NCI-H1417 (cell line): ENCODE data around the gene GFRA1.

Source experiments
- DNase-seq, 3 experiments: peaks; one replicate each; lab custom pipeline; 2025; lab: John Stamatoyannopoulos, UW

The GFRA1 gene

GRCh38 chr10:116162851-116163250, 110.2 kb downstream of the GFRA1 start:
- DNase-seq = no peak

GRCh38 chr10:116160271-116160670, 112.7 kb downstream of the GFRA1 start:
- DNase-seq = no peak

- DNase-seq = no peak
Measured at GRCh38 chr10:116159197-116159596, 113.8 kb downstream of the GFRA1 start.

GRCh38 chr10:116158036-116158435, 115.0 kb downstream of the GFRA1 start:
- DNase-seq = no peak

- no peak for DNase-seq
Measured at GRCh38 chr10:116157485-116157884, 115.5 kb downstream of the GFRA1 start.

GRCh38 chr10:116156819-116157218, 116.2 kb downstream of the GFRA1 start:
- DNase-seq = no peak

- DNase-seq = no peak
Measured at GRCh38 chr10:116155191-116155590, 117.8 kb downstream of the GFRA1 start.

- DNase-seq = no peak
Measured at GRCh38 chr10:116154651-116155050, 118.4 kb downstream of the GFRA1 start.

- no peak for DNase-seq
Measured at GRCh38 chr10:116151076-116151475, 121.9 kb downstream of the GFRA1 start.

GRCh38 chr10:116150606-116151005, 122.4 kb downstream of the GFRA1 start:
- DNase-seq = no peak

- no peak for DNase-seq
Measured at GRCh38 chr10:116147147-116147905, 125.7 kb downstream of the GFRA1 start.

GRCh38 chr10:116146372-116147140, 126.5 kb downstream of the GFRA1 start:
- DNase-seq = peak in 1 of 3 experiments; percentile 34

- no peak for DNase-seq
Measured at GRCh38 chr10:116143673-116144222, 129.3 kb downstream of the GFRA1 start.

- peak in 1 of 3 experiments; percentile 28 for DNase-seq
Measured at GRCh38 chr10:116141855-116142254, 131.2 kb downstream of the GFRA1 start.

GRCh38 chr10:116141246-116141645, 131.8 kb downstream of the GFRA1 start:
- DNase-seq = no peak

GRCh38 chr10:116139886-116140285, 133.1 kb downstream of the GFRA1 start:
- DNase-seq = no peak

- peak; percentile 65 to 84 (median 80) for DNase-seq
Measured at GRCh38 chr10:116138897-116139296, 134.1 kb downstream of the GFRA1 start.

- no peak for DNase-seq
Measured at GRCh38 chr10:116136261-116136660, 136.7 kb downstream of the GFRA1 start.

- DNase-seq = no peak
Measured at GRCh38 chr10:116134322-116134721, 138.7 kb downstream of the GFRA1 start.

GRCh38 chr10:116133634-116134033, 139.4 kb downstream of the GFRA1 start:
- no peak for DNase-seq

- DNase-seq = no peak
Measured at GRCh38 chr10:116132780-116133399, 140.1 kb downstream of the GFRA1 start.

GRCh38 chr10:116130006-116130405, 143.0 kb downstream of the GFRA1 start:
- no peak for DNase-seq
